ENCODE measurements around the gene P2RY1. TPM values are rescaled to one million over a fixed set of nuclear protein-coding genes. Genes with fewer than 3 reads are reported as not detected.

Gene P2RY1, protein sequence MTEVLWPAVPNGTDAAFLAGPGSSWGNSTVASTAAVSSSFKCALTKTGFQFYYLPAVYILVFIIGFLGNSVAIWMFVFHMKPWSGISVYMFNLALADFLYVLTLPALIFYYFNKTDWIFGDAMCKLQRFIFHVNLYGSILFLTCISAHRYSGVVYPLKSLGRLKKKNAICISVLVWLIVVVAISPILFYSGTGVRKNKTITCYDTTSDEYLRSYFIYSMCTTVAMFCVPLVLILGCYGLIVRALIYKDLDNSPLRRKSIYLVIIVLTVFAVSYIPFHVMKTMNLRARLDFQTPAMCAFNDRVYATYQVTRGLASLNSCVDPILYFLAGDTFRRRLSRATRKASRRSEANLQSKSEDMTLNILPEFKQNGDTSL
- 0.38 and 1.5 TPM in 2 replicates for total RNA-seq

DNA sequence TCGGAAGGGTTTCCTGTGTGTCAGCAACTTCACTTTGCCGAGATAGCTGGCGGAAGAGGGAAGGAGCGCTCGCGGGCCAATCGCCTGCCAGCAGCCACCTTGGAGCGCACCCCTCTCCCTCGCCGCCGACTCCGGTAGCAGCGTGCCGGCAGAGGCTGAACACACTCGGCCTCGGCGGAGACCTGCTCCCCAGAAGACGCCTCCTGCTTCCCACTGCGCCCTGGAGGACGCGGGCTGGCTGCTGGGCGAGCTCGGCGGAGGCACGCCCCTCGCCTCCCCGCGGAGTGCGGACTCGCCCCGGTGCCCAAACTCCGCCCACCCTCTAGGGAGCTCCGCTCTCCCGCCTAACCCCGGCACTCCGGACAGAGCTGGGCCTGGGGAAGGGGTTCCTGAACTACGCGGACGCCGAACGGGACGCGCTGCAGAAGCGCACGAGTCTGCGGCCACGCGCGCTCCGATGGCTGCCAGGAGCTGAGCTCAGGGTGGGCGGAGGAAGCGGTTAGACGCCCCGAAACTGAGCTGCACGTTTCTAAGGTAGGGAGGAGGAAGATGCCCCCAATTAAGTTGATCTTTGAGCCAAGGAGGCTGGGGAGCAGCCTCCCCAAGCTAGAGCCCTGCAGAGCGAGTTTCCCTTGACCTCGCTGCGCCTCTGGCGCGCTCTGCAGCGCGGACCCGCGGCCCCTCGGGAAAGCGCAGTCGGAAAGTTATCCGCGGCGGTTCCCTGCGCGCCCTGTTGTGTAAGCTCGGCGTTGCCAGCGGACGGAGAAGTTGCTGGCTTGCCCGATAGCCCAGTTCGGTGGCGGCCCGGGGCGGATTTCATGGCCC is at the start of gene P2RY1:
P2RY1 (plus strand) TSS at position 356 of the 825 bp plus-strand sequence. CDS start 652 bp downstream, outside the sequence.

